Measurements from ENCODE around the gene SCARF2.
"Not testable (repeated sequence)": the region's sequence is repeated elsewhere in the genome, so short reads cannot be mapped to it uniquely, and the experiment has no call there.

The SCARF2 gene

DNA sequence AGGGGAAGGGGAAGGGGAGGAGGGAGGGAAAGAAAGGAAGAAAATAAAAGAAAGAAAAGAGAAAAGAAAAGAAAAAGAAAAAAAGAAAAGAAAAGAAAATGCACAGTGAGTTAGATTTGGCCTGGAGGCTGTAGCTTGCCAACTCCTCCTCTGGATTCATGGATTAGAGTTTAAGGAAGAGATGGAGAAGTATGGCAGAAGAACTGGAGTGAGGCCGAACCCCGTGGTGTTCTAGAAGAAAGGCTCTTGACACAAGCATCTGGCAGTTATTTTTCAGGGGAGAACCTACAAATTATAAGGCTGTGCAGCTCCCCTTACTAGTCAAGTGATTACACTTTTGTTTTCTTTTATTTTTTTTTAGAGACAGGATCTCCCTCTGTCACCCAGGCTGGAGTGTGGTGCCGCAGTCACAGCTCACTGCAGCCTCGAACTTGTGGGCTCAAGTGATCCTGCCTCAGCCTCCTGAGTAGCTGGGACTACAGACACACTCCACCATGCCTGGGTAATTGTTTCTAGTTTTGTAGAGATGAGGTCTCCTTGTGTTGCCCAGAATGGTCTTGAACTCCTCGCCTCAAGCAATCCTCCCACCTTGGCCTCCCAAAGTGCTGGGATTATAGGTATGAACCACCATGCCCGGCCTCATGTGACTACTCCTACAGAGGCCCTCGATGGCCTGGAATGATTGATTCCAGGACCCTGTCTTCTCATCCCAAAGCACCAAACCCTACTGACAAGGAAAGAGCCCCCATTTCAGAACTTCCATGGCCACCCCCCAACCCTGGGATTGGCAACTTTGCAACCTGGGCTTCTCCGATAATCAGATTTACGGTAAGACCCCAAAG, 24.2 kb downstream of the SCARF2 start:
- no peaks in the 10 kb centered on the region for H3K36me3 ChIP-seq (ENCODE audit: control insufficient read depth, insufficient read depth, low read length)
- H3K27me3 ChIP-seq (replicated peaks; ENCODE audit: control insufficient read depth, insufficient read depth, low read length), result no peaks in the 10 kb centered on the region
- H3K4me3 ChIP-seq (replicated peaks; ENCODE audit: low read depth, low read length), result no peak overlapping the region
- TF ChIP-seq, protein P1, sequence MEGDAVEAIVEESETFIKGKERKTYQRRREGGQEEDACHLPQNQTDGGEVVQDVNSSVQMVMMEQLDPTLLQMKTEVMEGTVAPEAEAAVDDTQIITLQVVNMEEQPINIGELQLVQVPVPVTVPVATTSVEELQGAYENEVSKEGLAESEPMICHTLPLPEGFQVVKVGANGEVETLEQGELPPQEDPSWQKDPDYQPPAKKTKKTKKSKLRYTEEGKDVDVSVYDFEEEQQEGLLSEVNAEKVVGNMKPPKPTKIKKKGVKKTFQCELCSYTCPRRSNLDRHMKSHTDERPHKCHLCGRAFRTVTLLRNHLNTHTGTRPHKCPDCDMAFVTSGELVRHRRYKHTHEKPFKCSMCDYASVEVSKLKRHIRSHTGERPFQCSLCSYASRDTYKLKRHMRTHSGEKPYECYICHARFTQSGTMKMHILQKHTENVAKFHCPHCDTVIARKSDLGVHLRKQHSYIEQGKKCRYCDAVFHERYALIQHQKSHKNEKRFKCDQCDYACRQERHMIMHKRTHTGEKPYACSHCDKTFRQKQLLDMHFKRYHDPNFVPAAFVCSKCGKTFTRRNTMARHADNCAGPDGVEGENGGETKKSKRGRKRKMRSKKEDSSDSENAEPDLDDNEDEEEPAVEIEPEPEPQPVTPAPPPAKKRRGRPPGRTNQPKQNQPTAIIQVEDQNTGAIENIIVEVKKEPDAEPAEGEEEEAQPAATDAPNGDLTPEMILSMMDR (IDR thresholded peaks at IDR 0.05; ENCODE audit: insufficient read depth, low read length, poor library complexity, severe bottlenecking), result no peak
- DNase-seq (ENCODE audit: extremely low read depth, insufficient read length), result no peak

DNA sequence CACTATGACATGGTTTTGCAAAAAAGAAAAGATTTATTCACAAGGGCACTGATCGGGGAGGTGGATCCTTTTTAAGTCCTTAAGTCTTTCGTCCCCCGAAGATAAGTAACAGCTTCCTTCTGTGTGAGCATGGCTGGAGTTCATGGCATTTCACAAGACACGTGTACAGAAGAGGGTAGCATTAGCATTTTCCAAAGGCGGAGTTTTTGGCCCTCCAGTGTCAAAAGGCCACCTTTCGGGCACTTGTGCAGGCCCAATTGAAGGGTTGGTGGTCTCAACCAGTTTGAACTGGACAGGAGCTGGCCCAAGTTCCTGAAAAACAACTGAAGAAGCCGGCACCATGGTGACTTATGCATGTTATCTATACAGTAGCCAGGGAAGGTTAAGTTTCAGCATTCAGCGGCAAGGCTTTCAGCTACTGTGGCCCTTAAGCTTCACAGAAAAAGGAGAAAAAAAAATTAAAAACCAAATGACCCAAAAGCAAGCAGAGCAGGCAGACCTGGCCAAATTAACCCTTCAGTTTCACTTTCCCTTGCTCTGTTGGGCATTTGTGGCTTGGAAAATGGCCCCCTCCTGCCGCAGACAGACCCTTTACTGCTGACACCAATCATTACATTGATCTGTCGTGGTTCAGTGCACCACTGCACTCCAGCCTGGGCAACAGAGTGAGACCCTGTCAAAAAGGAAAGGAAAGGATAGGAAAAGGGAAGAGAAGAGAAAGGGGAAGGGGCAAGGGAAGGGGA, 25.0 kb downstream of the SCARF2 start:
- Histone ChIP-seq H3K4me3 (replicated peaks; ENCODE audit: low read depth, low read length) (no peak overlapping the region), H3K27me3 (replicated peaks; ENCODE audit: control insufficient read depth, insufficient read depth, low read length) (no peaks in the 10 kb centered on the region), H3K36me3 (ENCODE audit: control insufficient read depth, insufficient read depth, low read length) (no peaks in the 10 kb centered on the region)
- TF ChIP-seq, protein P1 (IDR thresholded peaks at IDR 0.05; ENCODE audit: insufficient read depth, low read length, poor library complexity, severe bottlenecking), result no peak
- no peak for DNase-seq (ENCODE audit: extremely low read depth, insufficient read length)

DNA sequence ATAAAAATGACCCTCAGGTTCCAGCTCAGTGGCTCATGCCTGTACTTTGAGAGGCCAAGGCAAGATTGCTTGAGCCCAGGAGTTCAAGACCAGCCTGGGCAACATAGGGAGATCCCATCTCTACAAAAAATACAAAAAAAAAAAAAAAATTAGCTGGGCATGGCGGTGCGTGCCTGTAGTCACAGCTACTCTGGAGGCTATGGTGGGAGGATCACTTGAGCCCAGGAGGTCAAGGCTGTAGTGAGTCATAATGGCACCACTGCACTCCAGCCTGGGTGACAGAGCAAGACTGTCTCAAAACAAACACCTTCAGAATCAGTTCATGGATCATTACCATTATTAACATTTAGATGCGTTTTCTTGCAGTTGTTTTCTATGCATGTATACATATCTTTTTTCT, 28.2 kb downstream of the SCARF2 start:
- not testable (repeated sequence) for H3K36me3 ChIP-seq (ENCODE audit: control insufficient read depth, insufficient read depth, low read length); DNase-seq (ENCODE audit: extremely low read depth, insufficient read length); H3K27me3 ChIP-seq (replicated peaks; ENCODE audit: control insufficient read depth, insufficient read depth, low read length); H3K4me3 ChIP-seq (replicated peaks; ENCODE audit: low read depth, low read length)

DNA sequence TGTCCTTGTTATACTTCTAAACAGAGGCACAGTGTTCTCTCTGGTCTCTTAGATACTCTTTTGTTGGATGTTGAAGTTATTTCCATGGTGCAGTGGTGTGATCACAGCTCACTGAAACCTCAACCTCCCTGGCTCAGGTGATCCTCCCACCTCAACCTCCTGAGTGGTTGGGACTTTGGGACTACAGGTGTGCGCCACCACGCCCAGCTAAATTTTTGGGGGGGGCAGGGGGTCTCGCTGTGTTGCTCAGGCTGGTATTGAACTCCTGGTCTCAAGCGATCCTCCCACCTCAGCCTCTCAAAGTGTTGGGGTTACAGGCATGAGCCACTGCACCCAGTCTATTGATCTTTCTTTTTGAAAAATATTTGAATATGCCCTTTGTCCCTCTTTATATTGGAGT, 28.7 kb downstream of the SCARF2 start:
- TF ChIP-seq, protein P1 (IDR thresholded peaks at IDR 0.05; ENCODE audit: insufficient read depth, low read length, poor library complexity, severe bottlenecking), result no peak
- Histone ChIP-seq H3K4me3 (replicated peaks; ENCODE audit: low read depth, low read length) (no peak overlapping the region), H3K36me3 (ENCODE audit: control insufficient read depth, insufficient read depth, low read length) (peaks cover 2% of the 10 kb centered on the region), H3K27me3 (replicated peaks; ENCODE audit: control insufficient read depth, insufficient read depth, low read length) (no peaks in the 10 kb centered on the region)
- no peak for DNase-seq (ENCODE audit: extremely low read depth, insufficient read length)

DNA sequence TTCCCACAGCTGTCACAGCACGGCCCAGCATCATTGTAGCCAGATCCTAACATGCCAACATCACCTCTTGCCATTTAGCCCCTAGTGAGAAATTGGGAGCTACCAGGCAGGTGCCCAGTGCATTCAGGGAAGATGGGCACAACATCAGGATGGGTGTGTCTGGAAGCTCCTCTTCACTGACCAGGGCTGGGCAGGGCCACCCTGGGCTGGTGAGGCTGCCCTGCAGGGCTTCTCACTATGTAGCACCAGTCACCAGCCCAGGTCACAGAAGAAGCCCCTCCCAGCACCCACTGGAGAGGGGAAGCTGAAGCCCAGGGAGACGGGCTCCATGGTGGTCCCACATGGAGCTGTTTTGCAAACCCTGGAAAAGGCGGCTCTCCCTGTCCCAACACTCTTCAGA, 29.8 kb downstream of the SCARF2 start:
- H3K36me3 ChIP-seq (ENCODE audit: control insufficient read depth, insufficient read depth, low read length), result peaks cover 2% of the 10 kb centered on the region
- no peaks in the 10 kb centered on the region for H3K27me3 ChIP-seq (replicated peaks; ENCODE audit: control insufficient read depth, insufficient read depth, low read length)
- DNase-seq (ENCODE audit: extremely low read depth, insufficient read length), result no peak
- TF ChIP-seq, protein P1 (IDR thresholded peaks at IDR 0.05; ENCODE audit: insufficient read depth, low read length, poor library complexity, severe bottlenecking), result no peak
- H3K4me3 ChIP-seq (replicated peaks; ENCODE audit: low read depth, low read length), result no peak overlapping the region

DNA sequence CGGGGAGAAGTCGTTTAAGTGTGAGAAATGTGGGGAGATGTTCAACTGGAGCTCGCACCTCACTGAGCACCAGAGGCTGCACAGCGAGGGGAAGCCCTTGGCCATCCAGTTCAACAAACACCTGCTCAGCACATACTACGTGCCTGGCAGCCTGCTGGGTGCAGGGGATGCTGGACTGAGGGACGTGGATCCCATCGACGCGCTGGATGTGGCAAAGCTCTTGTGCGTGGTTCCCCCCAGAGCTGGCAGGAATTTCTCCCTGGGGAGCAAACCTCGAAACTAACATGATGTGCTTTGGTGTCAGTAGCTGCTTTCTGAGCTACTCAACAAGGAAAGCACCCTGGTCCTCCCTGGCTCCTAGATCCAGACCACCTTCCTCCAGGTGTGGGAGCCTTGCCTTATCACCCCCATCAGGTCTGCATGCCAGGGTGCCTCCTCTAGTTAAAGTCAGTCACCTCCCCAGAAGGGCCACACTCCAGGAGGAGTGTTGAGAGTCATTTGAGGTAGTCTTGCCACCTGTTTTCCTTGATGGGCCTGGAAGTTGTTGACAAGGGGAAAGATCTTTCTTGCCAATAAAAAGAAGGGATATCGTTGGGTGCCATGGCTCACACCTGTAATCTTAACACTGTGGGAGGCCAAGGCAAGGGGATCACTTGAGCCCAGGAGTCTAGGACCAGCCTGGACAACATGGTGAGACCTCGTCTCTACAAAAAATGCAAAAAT, 30.8 kb downstream of the SCARF2 start:
- DNase-seq (ENCODE audit: extremely low read depth, insufficient read length), result no peak
- no peaks in the 10 kb centered on the region for H3K27me3 ChIP-seq (replicated peaks; ENCODE audit: control insufficient read depth, insufficient read depth, low read length)
- H3K4me3 ChIP-seq (replicated peaks; ENCODE audit: low read depth, low read length), result no peak overlapping the region
- TF ChIP-seq, protein P1 (IDR thresholded peaks at IDR 0.05; ENCODE audit: insufficient read depth, low read length, poor library complexity, severe bottlenecking), result no peak
- H3K36me3 ChIP-seq (ENCODE audit: control insufficient read depth, insufficient read depth, low read length), result peaks cover 2% of the 10 kb centered on the region
